DMS79 (cell line): ENCODE results near the gene CALR3.
"Not testable (repeated sequence)": the region's sequence is repeated elsewhere in the genome, so short reads cannot be mapped to it uniquely, and the experiment has no call there.

Experiments used
- DNase-seq: peaks from one replicate; lab custom pipeline; 2025; lab: John Stamatoyannopoulos, UW

CALR3 gene, protein sequence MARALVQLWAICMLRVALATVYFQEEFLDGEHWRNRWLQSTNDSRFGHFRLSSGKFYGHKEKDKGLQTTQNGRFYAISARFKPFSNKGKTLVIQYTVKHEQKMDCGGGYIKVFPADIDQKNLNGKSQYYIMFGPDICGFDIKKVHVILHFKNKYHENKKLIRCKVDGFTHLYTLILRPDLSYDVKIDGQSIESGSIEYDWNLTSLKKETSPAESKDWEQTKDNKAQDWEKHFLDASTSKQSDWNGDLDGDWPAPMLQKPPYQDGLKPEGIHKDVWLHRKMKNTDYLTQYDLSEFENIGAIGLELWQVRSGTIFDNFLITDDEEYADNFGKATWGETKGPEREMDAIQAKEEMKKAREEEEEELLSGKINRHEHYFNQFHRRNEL

GRCh38 chr19:16495982-16496612 lies at the start of gene CALR3, which contains the start of gene C19orf44:
CALR3 (minus strand) TSS chr19:16496167; CDS start chr19:16496129, 38 bp downstream.
C19orf44 (plus strand) TSS chr19:16496394; CDS start chr19:16500793, 4,399 bp downstream.
- peak; percentile 99 for DNase-seq

DNA sequence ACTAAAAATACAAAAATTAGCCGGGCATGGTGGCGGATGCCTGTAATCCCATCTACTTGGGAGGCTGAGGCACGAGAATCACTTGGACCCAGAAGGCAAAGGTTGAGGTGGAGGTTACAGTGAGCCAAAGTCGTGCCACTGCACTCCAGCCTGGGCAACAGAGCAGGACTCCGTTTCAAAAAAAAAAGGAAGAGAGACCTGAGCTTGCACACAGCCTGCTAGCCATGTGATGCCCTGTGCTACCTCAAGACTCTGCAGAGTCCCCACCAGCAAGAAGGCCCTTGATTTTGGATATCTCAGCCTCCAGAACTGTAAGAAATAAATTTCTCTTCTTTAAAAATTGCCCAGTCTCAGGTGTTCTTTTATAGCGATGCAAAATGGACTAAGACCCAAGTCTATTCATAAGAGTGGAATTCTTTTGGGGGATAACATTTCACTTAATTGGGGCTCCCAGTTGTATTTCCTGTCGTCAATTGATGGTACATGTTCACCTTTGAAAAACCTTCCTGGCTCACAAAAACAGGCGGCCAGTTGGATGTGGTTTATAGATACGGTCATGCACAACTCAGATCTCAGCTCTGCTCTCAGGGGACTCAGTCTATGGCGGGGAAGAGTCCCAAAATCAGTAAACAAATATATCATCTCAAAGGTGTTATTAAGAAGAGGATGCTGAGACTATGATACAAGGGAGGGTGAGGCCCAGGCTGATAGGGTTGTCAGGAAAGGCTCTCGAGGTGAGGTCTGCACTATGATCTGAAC lies 48.7 kb upstream of the CALR3 start:
- DNase-seq = no peak

DNA sequence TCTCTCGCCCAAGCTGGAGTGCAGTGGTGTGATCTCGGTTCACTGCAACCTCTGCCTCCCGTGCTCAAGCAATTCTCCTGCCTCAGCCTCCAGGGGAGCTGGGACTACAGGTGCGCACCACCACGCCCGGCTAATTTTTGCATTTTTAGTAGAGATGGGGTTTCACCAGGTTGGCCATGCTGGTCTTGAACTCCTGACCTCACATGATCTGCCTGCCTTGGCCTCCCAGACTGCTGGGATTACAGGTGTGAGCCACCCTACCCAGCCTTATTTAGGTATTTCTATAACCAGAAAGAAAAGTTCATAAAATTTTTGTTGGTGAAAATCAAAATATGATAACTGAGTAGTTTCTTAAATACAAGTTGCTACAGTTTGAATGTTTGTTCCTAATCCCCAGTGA lies 47.8 kb upstream of the CALR3 start:
- not testable (repeated sequence) for DNase-seq

GRCh38 chr19:16542910-16543472 lies 47.0 kb upstream of the CALR3 start:
- DNase-seq = no peak

DNA sequence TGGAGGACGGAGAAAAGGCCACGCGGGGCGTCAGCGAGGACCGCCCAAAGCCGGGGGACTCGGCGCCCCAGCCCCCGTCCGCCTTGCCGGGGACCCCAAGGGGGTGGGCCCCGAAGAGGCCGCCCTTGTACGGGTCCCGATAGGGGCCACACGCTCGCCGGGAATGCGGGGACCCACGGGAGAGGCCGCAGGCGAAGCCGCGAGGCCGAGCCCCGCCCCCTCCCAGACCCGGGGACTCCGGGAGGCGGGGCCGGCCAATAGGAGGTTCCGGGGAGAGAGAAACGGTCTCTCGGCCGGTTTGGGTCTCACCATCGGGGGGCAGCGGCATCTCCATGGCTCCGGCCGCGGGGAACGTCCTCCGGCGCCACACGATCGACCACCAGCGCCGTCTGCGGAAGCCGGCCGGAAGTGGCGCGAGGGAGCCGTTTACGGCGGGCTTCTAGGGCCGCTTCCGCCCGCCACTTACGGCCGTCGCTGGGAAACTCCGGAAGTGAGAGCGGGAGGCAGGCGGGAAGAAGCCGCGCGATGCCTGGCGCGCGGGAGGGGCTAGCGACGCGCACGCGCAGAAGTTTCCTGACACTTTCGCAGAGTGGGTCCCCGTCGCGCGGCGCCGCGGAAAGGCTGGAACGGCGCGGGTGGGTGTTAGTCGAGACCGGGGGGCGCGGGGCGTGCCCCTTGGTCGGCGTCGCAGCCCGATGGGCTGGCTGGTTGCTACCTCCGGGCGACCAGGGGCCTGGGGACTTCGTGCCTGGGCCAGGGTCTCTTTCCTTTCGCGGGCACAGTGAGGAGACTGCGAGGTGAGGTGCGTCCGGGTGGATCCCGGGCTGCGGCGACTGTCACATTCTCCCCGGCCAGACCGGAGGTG lies 46.3 kb upstream of the CALR3 start, which contains the start of gene CHERP:
Gene CHERP (minus strand): TSS at position 393 of the 865 bp plus-strand sequence. CDS start 59 bp downstream, at position 334.
- DNase-seq = peak; percentile 76

GRCh38 chr19:16541526-16542044 lies 45.6 kb upstream of the CALR3 start:
- DNase-seq = no peak

DNA sequence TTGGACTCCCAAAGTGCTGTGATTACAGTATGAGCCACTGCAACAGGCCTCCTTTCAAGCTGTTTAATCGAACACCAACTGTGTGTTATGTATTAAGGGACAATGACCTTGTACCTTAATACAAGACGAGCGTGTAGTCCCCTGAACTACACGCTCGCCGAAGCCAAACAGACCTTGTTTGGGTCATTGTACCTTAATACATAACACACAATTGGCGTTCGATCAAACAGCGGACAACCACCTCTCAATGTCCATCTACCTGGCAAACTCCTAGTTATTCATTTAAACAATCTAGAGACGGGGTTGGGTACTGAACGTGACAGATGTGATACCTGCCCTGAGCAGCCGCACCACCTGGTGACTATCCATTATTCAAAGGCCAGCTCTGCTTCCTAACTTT lies 45.0 kb upstream of the CALR3 start:
- DNase-seq = no peak

GRCh38 chr19:16537111-16537510 lies 41.1 kb upstream of the CALR3 start:
- DNase-seq = no peak

DNA sequence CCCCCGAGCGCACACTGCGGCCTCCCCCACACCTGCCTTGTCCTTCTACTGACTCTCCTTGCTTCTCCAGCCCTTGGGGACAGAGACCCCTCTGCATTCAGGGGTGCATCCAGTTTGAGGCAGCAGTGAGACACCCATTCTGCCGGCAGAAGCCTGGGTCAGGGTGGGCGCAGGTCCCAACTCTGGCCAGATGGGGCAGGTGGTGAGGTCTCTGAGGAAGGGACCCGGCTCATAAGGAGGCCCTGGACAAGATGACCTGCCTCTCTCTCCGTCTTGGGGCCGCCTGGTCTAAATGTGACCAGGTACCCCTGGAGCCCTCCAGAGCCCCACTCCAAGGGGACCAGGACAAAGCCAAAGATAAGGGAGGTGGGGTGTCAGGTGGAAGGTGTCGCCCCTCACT lies 40.2 kb upstream of the CALR3 start:
- no peak for DNase-seq

- no peak for DNase-seq
These were observed 39.4 kb upstream of the CALR3 start for GRCh38 chr19:16535381-16535780.

DNA sequence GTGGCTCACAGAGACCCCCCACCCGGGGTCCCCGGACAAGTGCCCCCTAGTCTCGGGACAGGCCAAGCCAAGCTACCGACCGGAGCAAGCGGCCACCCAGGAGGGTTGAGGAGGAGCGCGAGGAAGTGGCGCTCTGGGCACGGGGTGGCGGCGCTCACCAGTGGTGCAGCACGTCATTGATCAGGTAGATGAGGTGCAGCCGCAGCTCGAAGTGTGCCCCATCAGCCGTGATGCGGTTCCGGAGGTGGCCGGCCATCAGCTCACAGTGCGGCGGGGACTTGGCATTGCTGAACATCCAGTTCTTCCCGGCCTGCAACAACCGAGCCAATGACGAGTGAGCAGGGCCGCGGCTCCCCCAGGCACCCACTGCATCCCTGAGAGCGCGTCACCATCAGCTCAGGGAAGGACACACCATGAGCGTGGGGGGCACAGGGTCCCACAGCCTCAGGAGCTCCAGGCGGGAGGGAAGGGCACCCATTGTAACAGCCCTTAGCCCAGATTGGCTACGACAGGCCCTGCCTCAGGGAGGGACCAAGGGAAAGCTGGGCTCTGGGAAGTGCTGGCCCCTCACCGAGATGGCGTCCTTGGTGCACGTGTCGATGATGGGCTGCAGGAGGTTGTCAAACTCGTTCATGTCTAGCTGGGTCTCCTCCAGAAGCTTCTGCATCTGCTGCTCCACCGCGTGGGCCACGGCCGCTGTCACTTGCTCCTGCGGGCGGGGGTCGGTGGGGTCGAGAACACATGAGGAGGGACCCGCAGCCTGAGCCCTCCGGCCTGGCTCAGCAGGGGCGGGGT lies 36.7 kb upstream of the CALR3 start:
- no peak for DNase-seq

- DNase-seq = no peak
These were observed 35.4 kb upstream of the CALR3 start for GRCh38 chr19:16531380-16531669.

GRCh38 chr19:16530540-16531379 lies 34.8 kb upstream of the CALR3 start:
- DNase-seq = no peak

DNA sequence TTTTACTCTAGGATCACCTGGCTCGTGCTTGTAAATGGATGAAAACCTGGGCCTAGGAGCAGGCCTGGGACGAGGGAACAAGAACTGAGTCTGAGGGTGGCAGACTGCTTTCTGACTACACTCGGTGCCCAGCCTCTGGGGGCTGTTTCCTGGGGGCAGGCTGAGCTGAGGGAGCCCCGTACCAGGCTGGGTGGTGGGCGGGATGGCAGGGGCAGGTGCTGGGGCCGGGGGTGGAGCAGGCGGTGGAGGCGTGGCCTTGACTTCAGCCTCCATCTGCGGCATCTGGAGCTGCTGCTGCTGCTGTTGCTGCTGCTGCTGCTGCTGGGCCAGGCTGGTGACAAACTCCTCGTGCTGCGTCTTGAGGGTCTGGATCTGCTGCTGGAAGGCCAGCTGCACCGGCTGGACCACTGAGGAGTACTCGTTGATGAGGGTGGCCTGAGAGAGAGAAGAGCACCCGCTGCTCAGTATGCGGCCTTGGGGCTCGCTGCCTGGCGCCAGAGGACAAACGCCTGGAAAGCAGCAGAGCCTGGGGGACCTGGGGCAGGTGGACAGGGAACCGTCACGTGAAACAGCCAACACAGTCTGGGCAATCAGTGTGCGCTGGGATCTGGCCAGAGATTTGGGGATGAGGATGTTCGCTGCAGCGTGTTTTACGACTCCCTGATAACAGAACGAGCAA lies 33.6 kb upstream of the CALR3 start:
- DNase-seq = no peak

DNA sequence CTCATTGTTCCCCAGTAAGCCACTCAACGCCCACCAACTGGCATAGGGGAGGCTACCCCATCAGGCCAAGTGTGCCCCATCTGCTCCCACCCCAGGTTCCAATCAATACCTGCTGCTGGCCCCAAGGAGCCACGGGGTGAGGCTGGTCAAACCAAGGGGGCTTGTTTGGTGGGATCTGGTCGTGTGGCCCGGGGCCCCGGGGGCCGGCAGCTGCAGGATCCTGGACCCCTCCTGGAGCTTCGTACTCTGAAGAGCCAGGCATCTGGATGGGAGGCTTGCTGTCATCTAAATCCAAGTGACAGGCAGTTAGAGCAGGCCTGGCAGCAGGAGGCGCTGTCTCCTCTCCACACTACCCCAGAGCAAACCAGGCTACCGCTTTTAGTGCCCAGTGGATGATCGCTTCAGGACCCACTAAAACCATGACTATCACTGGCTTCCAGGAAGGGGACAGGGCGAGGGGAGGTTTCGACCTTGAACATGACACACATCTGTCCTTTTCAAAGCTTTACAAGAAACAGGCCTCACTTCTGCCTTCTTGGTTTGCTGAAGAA lies 32.1 kb upstream of the CALR3 start:
- DNase-seq = no peak

DNA sequence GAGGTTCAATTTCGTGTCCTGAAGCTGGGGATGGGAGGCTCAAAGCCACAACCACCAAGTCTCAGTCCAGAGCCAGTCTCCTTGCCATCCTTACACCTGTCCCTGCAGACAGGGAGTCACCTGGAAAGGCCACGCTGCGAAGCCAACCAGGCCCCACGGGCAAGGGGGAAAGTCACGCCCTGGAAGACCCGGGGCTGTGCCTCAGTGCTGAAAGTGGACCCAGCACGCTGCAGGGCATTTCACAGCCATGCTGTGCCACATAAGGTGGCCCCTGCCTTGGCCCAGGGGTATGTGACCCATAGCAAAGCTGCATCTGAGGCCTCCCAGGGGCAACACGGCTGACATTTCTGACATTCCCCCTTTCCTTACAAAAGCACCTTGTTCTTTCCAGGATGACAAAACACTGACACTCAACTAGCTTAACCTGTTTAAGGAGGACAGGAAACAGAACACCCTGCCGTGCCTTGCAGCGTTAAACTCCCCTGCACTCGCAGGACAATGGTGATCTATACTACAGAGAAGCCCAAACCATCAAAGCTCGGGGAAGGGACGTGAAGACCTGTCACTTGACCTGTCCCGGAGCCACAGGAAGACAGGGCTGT lies 31.5 kb upstream of the CALR3 start:
- DNase-seq = no peak

- no peak for DNase-seq
These were observed 29.9 kb upstream of the CALR3 start for GRCh38 chr19:16525751-16526481.
